RWPE1 (cell line): ENCODE data around the gene FTHL17.

Experiments used
- CTCF ChIA-PET: fragments of 350-600 bp; sonication (Branson Sonifier 250); formaldehyde crosslinking; extraction: SDS; loops from one replicate; lab custom pipeline; 2021; lab: Yijun Ruan, JAX
- POLR2A ChIA-PET: fragments of 400-600 bp; formaldehyde crosslinking; extraction: SDS; loops from one replicate; lab custom pipeline; 2020; ENCODE audit warnings: antibody characterized with exemption; ENCODE audit not compliant: low non-redundant PET; lab: Yijun Ruan, JAX
- DNase-seq: peaks from one replicate; pipeline ENCODE4 v3.0.0; 2012; ENCODE audit warnings: low spot score
- H3K27ac ChIP-seq: fragments of 450-650 bp; 2 replicates; pipeline ENCODE4 v1.5.1; 2017
- TF ChIP-seq, protein P1 (sequence below): fragments of 450-650 bp; conservative IDR thresholded peaks from 2 replicates; pipeline ENCODE4 v1.5.1; 2017; ENCODE audit warnings: low read depth, mild to moderate bottlenecking

FTHL17 gene

DNA sequence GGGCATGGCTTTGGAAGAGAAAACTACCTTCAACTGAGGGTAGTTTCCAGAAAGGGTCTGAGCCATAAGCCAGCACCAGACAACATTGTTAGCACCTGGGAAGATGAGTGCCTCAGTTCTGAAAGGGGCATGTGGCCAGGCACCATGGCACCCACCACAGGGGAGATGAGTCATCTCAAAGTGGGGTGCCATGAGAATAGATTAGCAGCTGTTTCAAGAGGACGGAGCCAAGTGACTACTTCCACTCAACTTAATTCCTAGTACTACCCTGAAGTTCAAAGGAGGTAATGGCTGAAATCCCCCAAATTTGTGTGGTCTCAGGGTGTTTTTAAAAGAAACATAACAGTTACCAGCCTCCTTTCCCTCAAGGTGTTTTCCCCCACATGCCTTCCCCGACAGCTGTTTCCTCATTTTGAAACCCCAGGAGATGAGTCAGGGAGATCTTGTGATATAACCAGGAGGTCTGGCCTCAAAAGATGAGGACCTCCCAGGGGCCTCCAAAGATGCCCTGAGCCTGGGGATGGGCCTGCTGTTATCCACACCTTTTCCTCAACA lies 27.8 kb upstream of the FTHL17 start:
- ChIA-PET CTCF (no interaction called here), POLR2A (no interaction called here)
- TF ChIP-seq, protein P1, sequence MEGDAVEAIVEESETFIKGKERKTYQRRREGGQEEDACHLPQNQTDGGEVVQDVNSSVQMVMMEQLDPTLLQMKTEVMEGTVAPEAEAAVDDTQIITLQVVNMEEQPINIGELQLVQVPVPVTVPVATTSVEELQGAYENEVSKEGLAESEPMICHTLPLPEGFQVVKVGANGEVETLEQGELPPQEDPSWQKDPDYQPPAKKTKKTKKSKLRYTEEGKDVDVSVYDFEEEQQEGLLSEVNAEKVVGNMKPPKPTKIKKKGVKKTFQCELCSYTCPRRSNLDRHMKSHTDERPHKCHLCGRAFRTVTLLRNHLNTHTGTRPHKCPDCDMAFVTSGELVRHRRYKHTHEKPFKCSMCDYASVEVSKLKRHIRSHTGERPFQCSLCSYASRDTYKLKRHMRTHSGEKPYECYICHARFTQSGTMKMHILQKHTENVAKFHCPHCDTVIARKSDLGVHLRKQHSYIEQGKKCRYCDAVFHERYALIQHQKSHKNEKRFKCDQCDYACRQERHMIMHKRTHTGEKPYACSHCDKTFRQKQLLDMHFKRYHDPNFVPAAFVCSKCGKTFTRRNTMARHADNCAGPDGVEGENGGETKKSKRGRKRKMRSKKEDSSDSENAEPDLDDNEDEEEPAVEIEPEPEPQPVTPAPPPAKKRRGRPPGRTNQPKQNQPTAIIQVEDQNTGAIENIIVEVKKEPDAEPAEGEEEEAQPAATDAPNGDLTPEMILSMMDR = no peak
- no peak overlapping the region for H3K27ac ChIP-seq
- DNase-seq = no peak

DNA sequence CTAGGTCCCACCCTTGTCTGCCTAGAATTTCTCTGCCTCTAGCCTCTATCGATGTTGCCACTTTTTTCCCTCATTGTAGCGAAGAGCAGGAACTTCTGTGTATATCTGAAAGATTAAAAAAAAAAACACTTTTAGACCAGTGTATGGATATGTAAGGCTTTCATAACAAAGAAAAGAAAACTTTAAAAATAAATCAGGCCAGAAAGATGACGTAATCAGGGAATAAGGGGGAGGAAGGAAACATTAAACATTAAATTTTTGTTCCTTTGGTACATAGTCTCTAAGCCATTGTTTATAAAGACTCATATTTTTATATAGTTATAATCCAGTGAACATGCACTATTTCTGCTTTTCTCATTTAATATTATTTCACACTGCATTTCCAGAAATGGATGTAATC lies 26.2 kb upstream of the FTHL17 start:
- POLR2A ChIA-PET = no interaction called here
- CTCF ChIA-PET = no interaction called here
- no peak for DNase-seq
- no peak overlapping the region for H3K27ac ChIP-seq
- TF ChIP-seq, protein P1 = no peak

DNA sequence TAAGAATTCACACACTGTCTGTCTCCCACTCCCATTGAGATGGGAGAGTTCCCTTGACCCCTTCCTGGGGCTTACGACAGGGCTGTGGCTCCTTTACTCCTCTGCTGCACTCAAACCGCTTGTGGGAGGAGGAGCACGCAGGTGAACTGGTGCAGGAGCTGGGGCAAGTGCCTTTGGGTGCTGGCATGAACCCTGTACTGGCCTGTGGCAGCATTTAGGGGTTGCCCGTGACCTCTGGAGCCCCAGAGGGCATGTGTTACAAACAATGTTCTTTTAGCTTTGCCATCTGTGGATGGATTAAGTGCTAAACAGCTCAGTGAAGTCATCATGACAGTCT lies 21.8 kb upstream of the FTHL17 start:
- H3K27ac ChIP-seq = no peak overlapping the region
- DNase-seq = no peak
- TF ChIP-seq, protein P1 = no peak
- ChIA-PET POLR2A (no interaction called here), CTCF (no interaction called here)

GRCh38 chrX:31092970-31093638 lies 21.3 kb upstream of the FTHL17 start:
- ChIA-PET POLR2A (no interaction called here), CTCF (no interaction called here)
- no peak for DNase-seq
- H3K27ac ChIP-seq = no peak overlapping the region
- TF ChIP-seq, protein P1 = no peak

DNA sequence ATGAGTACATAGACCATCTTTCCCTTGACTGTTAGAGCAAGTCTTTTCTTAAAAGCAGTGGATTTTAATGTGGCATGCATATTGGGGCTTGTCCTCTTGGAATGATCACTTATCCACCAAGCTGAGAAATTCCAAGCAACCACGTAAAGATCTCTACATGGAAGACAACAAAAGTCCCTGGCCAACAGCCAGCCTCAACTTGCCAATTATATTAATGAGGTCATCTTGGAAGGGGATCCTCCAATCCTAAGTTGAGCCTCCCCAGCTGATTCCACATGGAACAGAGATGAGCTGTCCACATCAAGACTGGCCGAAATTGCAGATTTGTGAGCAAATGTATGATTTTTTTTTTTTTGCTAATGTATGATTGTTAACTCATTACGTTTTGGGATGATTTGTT lies 20.6 kb upstream of the FTHL17 start:
- no peak for DNase-seq
- ChIA-PET CTCF (no interaction called here), POLR2A (no interaction called here)
- TF ChIP-seq, protein P1 = no peak
- no peak overlapping the region for H3K27ac ChIP-seq

GRCh38 chrX:31091819-31092218 lies 20.0 kb upstream of the FTHL17 start:
- TF ChIP-seq, protein P1 = no peak
- POLR2A ChIA-PET = no interaction called here
- H3K27ac ChIP-seq = no peak overlapping the region
- no peak for DNase-seq
- CTCF ChIA-PET = no interaction called here
